NCI-H2107 (cell line): ENCODE results near the gene FBXL12.
"Not testable (repeated sequence)": the region's sequence is repeated elsewhere in the genome, so short reads cannot be mapped to it uniquely, and the experiment has no call there.

ENCODE experiments used
- DNase-seq: peaks from one replicate; lab custom pipeline; 2025; lab: John Stamatoyannopoulos, UW

The FBXL12 gene

GRCh38 chr19:9818734-9819595 lies at the start of gene FBXL12:
TSS of gene FBXL12 (minus strand) at chr19:9819079. CDS start at chr19:9818813, 266 bp downstream.
- DNase-seq, result peak; percentile 100

GRCh38 chr19:9865732-9866501 lies 47.0 kb upstream of the FBXL12 start:
- DNase-seq, result no peak

GRCh38 chr19:9863759-9864158 lies 44.9 kb upstream of the FBXL12 start:
- DNase-seq, result no peak

- DNase-seq, result no peak
Observed at GRCh38 chr19:9862938-9863337, 44.1 kb upstream of the FBXL12 start.

- DNase-seq, result no peak
Observed at GRCh38 chr19:9861503-9861902, 42.6 kb upstream of the FBXL12 start.

GRCh38 chr19:9860407-9860806 lies 41.5 kb upstream of the FBXL12 start:
- DNase-seq, result no peak

- DNase-seq, result no peak
Observed at GRCh38 chr19:9858766-9859165, 39.9 kb upstream of the FBXL12 start.

GRCh38 chr19:9857920-9858746 lies 39.3 kb upstream of the FBXL12 start:
- no peak for DNase-seq

- DNase-seq, result no peak
Observed at GRCh38 chr19:9857076-9857721, 38.3 kb upstream of the FBXL12 start.

GRCh38 chr19:9856609-9857008 lies 37.7 kb upstream of the FBXL12 start:
- DNase-seq, result no peak

GRCh38 chr19:9854282-9854846 lies 35.5 kb upstream of the FBXL12 start:
- no peak for DNase-seq

- peak; percentile 22 for DNase-seq
Observed at GRCh38 chr19:9850235-9850959, 31.5 kb upstream of the FBXL12 start.

GRCh38 chr19:9849791-9850190 lies 30.9 kb upstream of the FBXL12 start:
- DNase-seq, result no peak

- no peak for DNase-seq
Observed at GRCh38 chr19:9848762-9849161, 29.9 kb upstream of the FBXL12 start.

- no peak for DNase-seq
Observed at GRCh38 chr19:9848060-9848459, 29.2 kb upstream of the FBXL12 start.

GRCh38 chr19:9847087-9847671 lies 28.3 kb upstream of the FBXL12 start:
- no peak for DNase-seq

GRCh38 chr19:9843626-9844273 lies 24.9 kb upstream of the FBXL12 start:
- not testable (repeated sequence) for DNase-seq

- DNase-seq, result no peak
Observed at GRCh38 chr19:9842834-9843625, 24.2 kb upstream of the FBXL12 start.

- no peak for DNase-seq
Observed at GRCh38 chr19:9839415-9839814, 20.5 kb upstream of the FBXL12 start.
